H9 (cell line): Measurements from ENCODE around the gene CFAP43. TPM values are rescaled to one million over a fixed set of nuclear protein-coding genes. Genes with fewer than 3 reads are reported as not detected.

Source experiments
- DNase-seq: peaks from one replicate; pipeline ENCODE4 v3.0.0-alpha.2; 2017
- H2AFZ ChIP-seq: one replicate; pipeline ENCODE4 v1.6.1; 2013; ENCODE audit warnings: mild to moderate bottlenecking, low read length, control low read depth, moderate library complexity
- H2AK5ac ChIP-seq: 2 replicates; pipeline ENCODE4 v1.6.1; 2013; ENCODE audit warnings: low read length, control low read depth, mixed read lengths; ENCODE audit not compliant: insufficient read length
- H2BK120ac ChIP-seq: one replicate; pipeline ENCODE4 v1.6.1; 2013; ENCODE audit warnings: low read depth, mild to moderate bottlenecking, low read length, control low read depth, inconsistent platforms; ENCODE audit not compliant: poor library complexity, severe bottlenecking
- H2BK12ac ChIP-seq: 2 replicates; pipeline ENCODE4 v1.6.1; 2013; ENCODE audit warnings: low read length, control low read depth, mixed read lengths, low read depth; ENCODE audit not compliant: insufficient read length
- H2BK15ac ChIP-seq: 2 replicates; pipeline ENCODE4 v1.6.1; 2013; ENCODE audit warnings: low read depth, low read length, control low read depth
- H2BK20ac ChIP-seq: one replicate; pipeline ENCODE4 v1.6.1; 2013; ENCODE audit warnings: low read depth, mild to moderate bottlenecking, low read length, control low read depth, inconsistent platforms; ENCODE audit not compliant: poor library complexity, severe bottlenecking
- H2BK5ac ChIP-seq: 2 replicates; pipeline ENCODE4 v1.6.1; 2013; ENCODE audit warnings: low read length, control low read depth, mixed read lengths; ENCODE audit not compliant: insufficient read length
- H3K14ac ChIP-seq: 2 replicates; pipeline ENCODE4 v1.6.1; 2013; ENCODE audit warnings: low read length, control low read depth; ENCODE audit not compliant: insufficient read depth
- H3K18ac ChIP-seq: 2 replicates; pipeline ENCODE4 v1.6.1; 2013; ENCODE audit warnings: low read depth, mild to moderate bottlenecking, mixed read lengths, low read length, control low read depth; ENCODE audit not compliant: insufficient read length
- H3K23ac ChIP-seq: 2 replicates; pipeline ENCODE4 v1.6.1; 2013; ENCODE audit warnings: low read length, control low read depth, mixed read lengths, low read depth; ENCODE audit not compliant: insufficient read length
- H3K23me2 ChIP-seq: 2 replicates; pipeline ENCODE4 v1.6.1; 2013; ENCODE audit warnings: low read depth, mild to moderate bottlenecking, mixed read lengths, low read length, control low read depth; ENCODE audit not compliant: insufficient read length, poor library complexity, severe bottlenecking
- H3K27ac ChIP-seq: 2 replicates; pipeline ENCODE4 v1.5.1; 2013; ENCODE audit warnings: low read length, control low read depth, mixed read lengths, low read depth; ENCODE audit not compliant: insufficient read length
- H3K27me3 ChIP-seq: 2 replicates; pipeline ENCODE4 v1.6.1; 2013; ENCODE audit warnings: low read length, control low read depth, inconsistent platforms; ENCODE audit not compliant: insufficient read depth
- H3K4ac ChIP-seq: 2 replicates; pipeline ENCODE4 v1.6.1; 2013; ENCODE audit warnings: low read depth, mild to moderate bottlenecking, control low read depth, inconsistent platforms, low read length, moderate library complexity
- H3K4me1 ChIP-seq: 2 replicates; pipeline ENCODE4 v1.6.1; 2013; ENCODE audit warnings: low read length, control low read depth, inconsistent platforms; ENCODE audit not compliant: insufficient read depth
- H3K4me2 ChIP-seq: 2 replicates; pipeline ENCODE4 v1.6.1; 2013; ENCODE audit warnings: low read length, control low read depth, mixed read lengths; ENCODE audit not compliant: insufficient read length, insufficient read depth
- H3K56ac ChIP-seq: 2 replicates; pipeline ENCODE4 v1.6.1; 2013; ENCODE audit warnings: low read depth, mild to moderate bottlenecking, mixed read lengths, low read length, control low read depth; ENCODE audit not compliant: insufficient read length
- H3K79me1 ChIP-seq: 2 replicates; pipeline ENCODE4 v1.6.1; 2013; ENCODE audit warnings: low read depth, mild to moderate bottlenecking, moderate library complexity, low read length, control low read depth, inconsistent platforms; ENCODE audit not compliant: insufficient read depth, poor library complexity, severe bottlenecking
- H3K79me2 ChIP-seq: 2 replicates; pipeline ENCODE4 v1.6.1; 2013; ENCODE audit warnings: low read length, control low read depth, inconsistent platforms; ENCODE audit not compliant: insufficient read depth
- H3K9ac ChIP-seq: 2 replicates; pipeline ENCODE4 v1.6.1; 2013; ENCODE audit warnings: low read length, control low read depth, mixed read lengths; ENCODE audit not compliant: insufficient read length; ENCODE audit errors: extremely low read depth
- H3K9me3 ChIP-seq: one replicate; pipeline ENCODE4 v1.6.1; 2013; ENCODE audit warnings: low read depth, low read length, inconsistent platforms; ENCODE audit not compliant: control insufficient read depth
- H3T11ph ChIP-seq: one replicate; pipeline ENCODE4 v1.6.1; 2013; ENCODE audit warnings: mild to moderate bottlenecking, low read length, control low read depth, inconsistent platforms
- H4K20me1 ChIP-seq: one replicate; pipeline ENCODE4 v1.6.1; 2013; ENCODE audit not compliant: control insufficient read depth, insufficient read length, insufficient read depth
- H4K5ac ChIP-seq: 2 replicates; pipeline ENCODE4 v1.6.1; 2013; ENCODE audit warnings: low read depth, mild to moderate bottlenecking, mixed read lengths, low read length, control low read depth; ENCODE audit not compliant: insufficient read length
- H4K8ac ChIP-seq: replicated peaks from 2 replicates; pipeline ENCODE4 v1.6.1; 2013; ENCODE audit warnings: low read length, control low read depth, mixed read lengths, low read depth; ENCODE audit not compliant: insufficient read length
- H4K91ac ChIP-seq: 2 replicates; pipeline ENCODE4 v1.6.1; 2013; ENCODE audit warnings: low read depth, mild to moderate bottlenecking, moderate library complexity, mixed read lengths, low read length, control low read depth; ENCODE audit not compliant: insufficient read length
- H3K27ac Mint-ChIP-seq, 3 experiments: 2 replicates in 2 of 3; 3 replicates in 1 of 3; pipeline ENCODE4 v1.8.0; 2020 to 2021; ENCODE audit warnings: mixed read lengths in 3 of 3, mild to moderate bottlenecking in 1 of 3, moderate library complexity in 1 of 3
- H3K27me3 Mint-ChIP-seq: 2 replicates; pipeline ENCODE4 v1.8.0; 2021; ENCODE audit warnings: low read depth, mild to moderate bottlenecking, moderate library complexity, mixed read lengths
- H3K36me3 Mint-ChIP-seq, 3 experiments: 2 replicates in 2 of 3; 3 replicates in 1 of 3; pipeline ENCODE4 v1.8.0; 2020 to 2021; ENCODE audit warnings: low read depth in 3 of 3, mixed read lengths in 3 of 3; ENCODE audit not compliant: insufficient read depth in 1 of 3
- H3K4me1 Mint-ChIP-seq, 2 experiments: 2 replicates each; pipeline ENCODE4 v1.8.0; 2020; ENCODE audit warnings: mixed read lengths in 2 of 2
- H3K4me3 Mint-ChIP-seq, 2 experiments: 2 replicates in 1 of 2; 3 replicates in 1 of 2; pipeline ENCODE4 v1.8.0; 2020 to 2021; ENCODE audit warnings: mild to moderate bottlenecking in 2 of 2, mixed read lengths in 2 of 2, moderate library complexity in 1 of 2
- H3K9me3 Mint-ChIP-seq, 2 experiments: 2 replicates in 1 of 2; 3 replicates in 1 of 2; pipeline ENCODE4 v1.8.0; 2020; ENCODE audit warnings: mild to moderate bottlenecking in 2 of 2, mixed read lengths in 2 of 2, moderate library complexity in 1 of 2
- CTCF ChIP-seq: fragments of 200-600 bp; sonication (generic); conservative IDR thresholded peaks from 3 replicates; pipeline ENCODE4 v1.8.0; 2021; ENCODE audit warnings: antibody characterized with exemption, mild to moderate bottlenecking
- whole genome bisulfite sequencing: extraction: QIAGEN DNeasy Blood & Tissue Kit; methylation state at CpG from one replicate; pipeline ENCODE4 v1.1.7; 2013; ENCODE audit warnings: missing lambda C conversion rate, low lambda C conversion rate, mixed read lengths; ENCODE audit not compliant: insufficient read length; ENCODE audit errors: extremely low coverage; 5-methylcytosine and 5-hydroxymethylcytosine counted together
- total RNA-seq: library from RNA; stranded (reverse); gene quantifications from 2 replicates; pipeline ENCODE4 v1.2.1, GENCODE V29; 2021

Gene CFAP43
- total RNA-seq, 1 experiment from 2014 or later: 0.26 TPM

- no peaks in the 10 kb centered on the region for H3K79me1 ChIP-seq
- H2AK5ac ChIP-seq: no peak overlapping the region
- H2BK5ac ChIP-seq: no peak overlapping the region
- peaks cover 0 to 3% (median 0%) of the 10 kb centered on the region in 3 experiments; a peak in 4 of 7 replicates for H3K36me3 Mint-ChIP-seq
- H3K18ac ChIP-seq: no peak overlapping the region
- no peaks in the 10 kb centered on the region for H3K4me1 ChIP-seq
- TF ChIP-seq CTCF: no peak
- no peak overlapping the region for H3T11ph ChIP-seq
- no peaks in the 10 kb centered on the region for H4K20me1 ChIP-seq
- no peak overlapping the region for H3K27ac ChIP-seq
- H3K23me2 ChIP-seq: peaks cover 7% of the 10 kb centered on the region
- peaks cover 11 to 16% of the 10 kb centered on the region in 2 experiments for H3K4me1 Mint-ChIP-seq
- H4K8ac ChIP-seq: no peak overlapping the region
- no peaks in the 10 kb centered on the region for H3K79me2 ChIP-seq
- H4K91ac ChIP-seq: no peak overlapping the region
- H3K23ac ChIP-seq: no peak overlapping the region
- H3K9ac ChIP-seq: no peak overlapping the region
- no peak overlapping the region for H3K4me2 ChIP-seq
- no peak overlapping the region for H3K4ac ChIP-seq
- no peak overlapping the region for H2BK12ac ChIP-seq
- no peaks in the 10 kb centered on the region for H3K9me3 ChIP-seq
- no peaks in the 10 kb centered on the region for H3K27me3 ChIP-seq
- no peak overlapping the region for H2BK15ac ChIP-seq
- WGBS: no CpG with 5 or more reads among the region's 2 CpGs
- no peak for DNase-seq
- H2BK20ac ChIP-seq: no peak overlapping the region
- no peaks in the 10 kb centered on the region for H3K9me3 Mint-ChIP-seq
- peaks cover 7% of the 10 kb centered on the region for H3K27me3 Mint-ChIP-seq
- no peak overlapping the region for H3K56ac ChIP-seq
- H2AFZ ChIP-seq: no peak overlapping the region
- no peak overlapping the region for H3K4me3 Mint-ChIP-seq
- H3K14ac ChIP-seq: no peak overlapping the region
- no peak overlapping the region for H3K27ac Mint-ChIP-seq
- H2BK120ac ChIP-seq: no peak overlapping the region
- H4K5ac ChIP-seq: no peak overlapping the region
Observed at GRCh38 chr10:104277785-104278184, 45.6 kb upstream of the CFAP43 start.
